ENCODE measurements around the gene INTS1. TPM values are rescaled to one million over a fixed set of nuclear protein-coding genes. Genes with fewer than 3 reads are reported as not detected.

The INTS1 gene
- total RNA-seq, 6 experiments from 2014 or later: 84.0 to 104 (median 89.5) TPM

GRCh38 chr7:1494866-1495563, 9.2 kb downstream of the INTS1 start:
- Mint-ChIP-seq H3K36me3 (ENCODE audit: low read depth) (peaks cover 29% of the 10 kb centered on the region), H3K4me3 (no peak overlapping the region), H3K27ac (no peak overlapping the region), H3K27me3 (ENCODE audit: insufficient read depth) (peaks cover 3% of the 10 kb centered on the region), H3K9me3 (no peaks in the 10 kb centered on the region), H3K4me1 (ENCODE audit: low read depth) (no peaks in the 10 kb centered on the region)
- DNase-seq: no peak
- no peak for TF ChIP-seq CTCF (IDR thresholded peaks at IDR 0.05)

GRCh38 chr7:1494447-1494846, 9.7 kb downstream of the INTS1 start:
- Mint-ChIP-seq H3K4me3 (no peak overlapping the region), H3K27me3 (ENCODE audit: insufficient read depth) (peaks cover 3% of the 10 kb centered on the region), H3K36me3 (ENCODE audit: low read depth) (peaks cover 29% of the 10 kb centered on the region), H3K9me3 (no peaks in the 10 kb centered on the region), H3K4me1 (ENCODE audit: low read depth) (no peaks in the 10 kb centered on the region), H3K27ac (no peak overlapping the region)
- no peak for TF ChIP-seq CTCF (IDR thresholded peaks at IDR 0.05)
- DNase-seq: no peak

- Mint-ChIP-seq H3K27me3 (ENCODE audit: insufficient read depth) (peaks cover 4% of the 10 kb centered on the region), H3K27ac (no peak overlapping the region), H3K9me3 (no peaks in the 10 kb centered on the region), H3K4me1 (ENCODE audit: low read depth) (no peaks in the 10 kb centered on the region), H3K4me3 (no peak overlapping the region), H3K36me3 (ENCODE audit: low read depth) (peaks cover 29% of the 10 kb centered on the region)
- no peak for DNase-seq
- TF ChIP-seq CTCF (IDR thresholded peaks at IDR 0.05): no peak
Measured at GRCh38 chr7:1493571-1493970, 10.6 kb downstream of the INTS1 start.

- no peak overlapping the region for H3K27ac Mint-ChIP-seq
- no peak for TF ChIP-seq CTCF (IDR thresholded peaks at IDR 0.05)
- no peaks in the 10 kb centered on the region for H3K9me3 Mint-ChIP-seq
- peaks cover 8% of the 10 kb centered on the region for H3K27me3 Mint-ChIP-seq (ENCODE audit: insufficient read depth)
- H3K4me3 Mint-ChIP-seq: no peak overlapping the region
- no peak for DNase-seq
- no peaks in the 10 kb centered on the region for H3K4me1 Mint-ChIP-seq (ENCODE audit: low read depth)
- H3K36me3 Mint-ChIP-seq (ENCODE audit: low read depth): peaks cover 34% of the 10 kb centered on the region
Measured at GRCh38 chr7:1493129-1493528, 11.1 kb downstream of the INTS1 start.

- no peak overlapping the region for H3K4me3 Mint-ChIP-seq
- H3K27ac Mint-ChIP-seq: no peak overlapping the region
- peaks cover 8% of the 10 kb centered on the region for H3K27me3 Mint-ChIP-seq (ENCODE audit: insufficient read depth)
- DNase-seq: no peak
- peaks cover 34% of the 10 kb centered on the region for H3K36me3 Mint-ChIP-seq (ENCODE audit: low read depth)
- H3K9me3 Mint-ChIP-seq: no peaks in the 10 kb centered on the region
- H3K4me1 Mint-ChIP-seq (ENCODE audit: low read depth): no peaks in the 10 kb centered on the region
- no peak for TF ChIP-seq CTCF (IDR thresholded peaks at IDR 0.05)
Measured at GRCh38 chr7:1492640-1493039, 11.5 kb downstream of the INTS1 start.
